Psoas muscle (tissue), 8 donors: ENCODE measurements around the gene GOLGA2. TPM values are rescaled to one million over a fixed set of nuclear protein-coding genes. Genes with fewer than 3 reads are reported as not detected.

Experiments
- ATAC-seq, 4 donors: fragments of 200-7000 bp; cut with Tn5 transposase; one replicate each; pipeline ENCODE4 v1.9.1; 2020; ENCODE audit warnings: moderate library complexity in 3 of 4, mild to moderate bottlenecking in 2 of 4
- DNase-seq, 2 donors: peaks; one replicate each; pipeline ENCODE4 v3.0.0-alpha.2; 2020
- H3K27ac ChIP-seq: fragments of 200-600 bp; one replicate; pipeline ENCODE4 v1.8.0; 2022
- H3K27me3 ChIP-seq, 3 donors: fragments of 200-600 bp in 1 of 3; one replicate each; pipeline versions ENCODE4 v1.6.1 to v1.8.0; 2013 to 2022; ENCODE audit warnings: low read length in 2 of 3, mild to moderate bottlenecking in 2 of 3, moderate library complexity in 1 of 3; ENCODE audit not compliant: insufficient read depth in 3 of 3
- H3K36me3 ChIP-seq, 2 donors: fragments of 200-600 bp in 1 of 2; one replicate each; pipeline versions ENCODE4 v1.6.1 to v1.8.0; 2013 to 2022; ENCODE audit warnings: low read depth in 1 of 2, mild to moderate bottlenecking in 1 of 2, moderate library complexity in 1 of 2; ENCODE audit not compliant: insufficient read depth in 1 of 2
- H3K4me1 ChIP-seq: fragments of 200-600 bp; one replicate; pipeline ENCODE4 v1.8.0; 2022
- H3K4me3 ChIP-seq: fragments of 200-600 bp; one replicate; pipeline ENCODE4 v1.8.0; 2022; ENCODE audit warnings: mild to moderate bottlenecking
- H3K9me3 ChIP-seq: fragments of 200-600 bp; one replicate; pipeline ENCODE4 v1.8.0; 2022
- WGBS, 3 donors: extraction: QIAGEN DNeasy Blood & Tissue Kit; methylation state at CpG; one replicate each; pipeline versions ENCODE4 v1.1.6 to v1.1.7; 2013; 5-methylcytosine and 5-hydroxymethylcytosine counted together
- intact Hi-C, 2 donors: fragments of 100-400 bp; cut with DNase I; formaldehyde crosslinking; loops; one replicate each; pipeline versions ENCODE4 v1.11.0 to v1.14.2; 2022
- polyA plus RNA-seq, 3 donors: library from polyadenylated mRNA; stranded (reverse); fragments of 200-250 nt; gene quantifications; one replicate each; pipeline ENCODE4 v1.2.3, GENCODE V29; 2013
- total RNA-seq, 4 donors: library from RNA; stranded (reverse); fragmentation: NEBNext Ultra II Directional in 2 of 4; extraction: Animal tissue kit (Norgen Biotek cat#: 25700) in 2 of 4; gene quantifications; one replicate each; pipeline versions ENCODE4 v1.2.1 to v1.2.4, GENCODE V29; 2021 to 2023
- TF ChIP-seq, protein P1 (sequence below): fragments of 200-600 bp; IDR thresholded peaks from one replicate; pipeline ENCODE4 v1.8.0; 2022; ENCODE audit warnings: antibody characterized with exemption
- donor health status: healthy with polysubstance abuse.
- donor health status: DM: no; HTN: no; CAD: no; lungs with moderate emphysema.
- donor health status: Bipolar disorder and iron deficiency.
- donor health status: healthy.
- donor health status: DM: yes; HTN: yes; CAD: no.
- donor health status: DM: no; HTN: no; CAD: no.
- donor health status: DM: no; HTN: no; CAD: no.
- donor health status: DM: yes; HTN: yes; CAD: no.

GOLGA2 gene
- total and polyA plus RNA-seq, 7 donors = 57.2 to 85.3 (median 72.4) TPM

DNA sequence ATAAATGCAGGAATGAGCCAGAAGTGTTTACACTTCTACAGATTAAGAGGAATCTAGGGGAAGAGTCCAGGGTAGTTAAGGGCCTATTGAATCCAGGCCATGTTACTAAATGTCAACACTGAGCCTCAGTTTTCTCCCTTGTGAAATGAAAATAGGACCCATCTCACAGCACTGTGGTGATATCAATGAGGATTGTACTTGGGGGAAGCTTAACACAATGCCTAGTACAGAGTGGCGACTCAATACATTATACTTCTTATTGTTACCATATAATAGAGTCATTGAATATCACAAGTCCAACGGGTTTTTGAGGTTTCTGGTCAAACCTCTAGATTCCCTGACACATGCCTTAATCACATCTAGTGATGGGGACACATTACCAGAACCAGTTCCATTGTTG is 41.8 kb upstream of the GOLGA2 start:
- 74 to 91% (median 89%) methylated on average over 2 of the region's 2 CpGs for WGBS, 3 donors

DNA sequence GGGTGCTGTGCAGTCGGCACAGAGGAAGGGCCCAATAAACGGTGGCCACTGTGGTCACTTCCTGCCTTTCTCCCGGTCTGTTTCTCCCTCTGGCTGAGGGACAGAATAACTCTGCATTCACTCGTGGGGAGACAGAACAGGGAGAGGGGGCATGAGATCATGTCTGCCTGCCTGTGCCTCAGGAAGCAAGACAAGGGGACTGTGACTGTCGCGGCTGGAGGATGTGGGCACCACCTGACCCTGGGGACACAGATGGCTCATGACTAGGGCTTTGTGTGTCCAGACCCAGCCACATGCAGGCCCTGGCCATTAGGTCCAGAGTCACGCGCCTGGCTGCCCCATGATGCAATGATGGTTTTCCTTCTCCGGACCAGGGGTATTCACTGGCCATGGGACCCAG is 40.6 kb upstream of the GOLGA2 start:
- H3K36me3 ChIP-seq = peaks cover 0 to 92% of the 10 kb centered on the region in 2 donors
- intact Hi-C loops = no loop called here
- H3K27ac ChIP-seq = no peak overlapping the region
- TF ChIP-seq, protein P1, sequence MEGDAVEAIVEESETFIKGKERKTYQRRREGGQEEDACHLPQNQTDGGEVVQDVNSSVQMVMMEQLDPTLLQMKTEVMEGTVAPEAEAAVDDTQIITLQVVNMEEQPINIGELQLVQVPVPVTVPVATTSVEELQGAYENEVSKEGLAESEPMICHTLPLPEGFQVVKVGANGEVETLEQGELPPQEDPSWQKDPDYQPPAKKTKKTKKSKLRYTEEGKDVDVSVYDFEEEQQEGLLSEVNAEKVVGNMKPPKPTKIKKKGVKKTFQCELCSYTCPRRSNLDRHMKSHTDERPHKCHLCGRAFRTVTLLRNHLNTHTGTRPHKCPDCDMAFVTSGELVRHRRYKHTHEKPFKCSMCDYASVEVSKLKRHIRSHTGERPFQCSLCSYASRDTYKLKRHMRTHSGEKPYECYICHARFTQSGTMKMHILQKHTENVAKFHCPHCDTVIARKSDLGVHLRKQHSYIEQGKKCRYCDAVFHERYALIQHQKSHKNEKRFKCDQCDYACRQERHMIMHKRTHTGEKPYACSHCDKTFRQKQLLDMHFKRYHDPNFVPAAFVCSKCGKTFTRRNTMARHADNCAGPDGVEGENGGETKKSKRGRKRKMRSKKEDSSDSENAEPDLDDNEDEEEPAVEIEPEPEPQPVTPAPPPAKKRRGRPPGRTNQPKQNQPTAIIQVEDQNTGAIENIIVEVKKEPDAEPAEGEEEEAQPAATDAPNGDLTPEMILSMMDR = no peak
- H3K4me1 ChIP-seq = peaks cover 6% of the 10 kb centered on the region
- ATAC-seq (no peak), DNase-seq (no peak)
- no peaks in the 10 kb centered on the region for H3K27me3 ChIP-seq
- 66 to 73% (median 68%) methylated on average over 9 of the region's 9 CpGs for WGBS, 3 donors
- H3K4me3 ChIP-seq = no peak overlapping the region
- no peaks in the 10 kb centered on the region for H3K9me3 ChIP-seq

More for the DNA sequence above, 41.8 kb upstream of the GOLGA2 start:
- no peaks in the 10 kb centered on the region for H3K27me3 ChIP-seq
- ATAC-seq = no peak
- TF ChIP-seq, protein P1 = no peak
- H3K27ac ChIP-seq = no peak overlapping the region
- no peak overlapping the region for H3K4me3 ChIP-seq
- no peak for DNase-seq
- H3K36me3 ChIP-seq = peaks cover 0 to 83% of the 10 kb centered on the region in 2 donors
- peaks cover 9% of the 10 kb centered on the region for H3K4me1 ChIP-seq
- intact Hi-C loops = no loop called here
- H3K9me3 ChIP-seq = no peaks in the 10 kb centered on the region

DNA sequence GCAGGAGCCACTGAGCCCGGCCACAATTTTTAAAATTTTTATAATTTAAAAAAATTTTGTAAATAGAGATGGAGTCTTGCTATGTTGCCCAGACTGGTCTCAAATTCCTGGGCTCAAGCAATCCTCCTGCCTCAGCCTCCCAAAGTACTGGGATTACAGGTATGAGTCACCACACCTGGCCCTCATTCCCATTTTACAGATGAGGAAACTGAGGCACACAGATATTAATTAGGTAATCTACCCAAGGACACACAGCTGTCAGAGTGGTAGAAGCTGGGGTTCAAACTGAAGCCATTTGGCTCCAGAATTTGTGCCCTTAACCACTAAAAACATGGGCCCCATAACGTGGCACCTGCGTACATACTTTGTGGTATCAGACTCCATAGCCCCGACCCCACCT is 38.9 kb upstream of the GOLGA2 start:
- H3K27ac ChIP-seq = no peak overlapping the region
- ATAC-seq = no peak
- no peaks in the 10 kb centered on the region for H3K27me3 ChIP-seq
- WGBS, 3 donors = 89 to 96% (median 93%) methylated on average over 4 of the region's 4 CpGs
- no peaks in the 10 kb centered on the region for H3K4me1 ChIP-seq
- no peak overlapping the region for H3K4me3 ChIP-seq
- TF ChIP-seq, protein P1 = no peak
- intact Hi-C loops = no loop called here
- no peak for DNase-seq
- peaks cover 1 to 92% of the 10 kb centered on the region in 2 donors for H3K36me3 ChIP-seq
- H3K9me3 ChIP-seq = no peaks in the 10 kb centered on the region

DNA sequence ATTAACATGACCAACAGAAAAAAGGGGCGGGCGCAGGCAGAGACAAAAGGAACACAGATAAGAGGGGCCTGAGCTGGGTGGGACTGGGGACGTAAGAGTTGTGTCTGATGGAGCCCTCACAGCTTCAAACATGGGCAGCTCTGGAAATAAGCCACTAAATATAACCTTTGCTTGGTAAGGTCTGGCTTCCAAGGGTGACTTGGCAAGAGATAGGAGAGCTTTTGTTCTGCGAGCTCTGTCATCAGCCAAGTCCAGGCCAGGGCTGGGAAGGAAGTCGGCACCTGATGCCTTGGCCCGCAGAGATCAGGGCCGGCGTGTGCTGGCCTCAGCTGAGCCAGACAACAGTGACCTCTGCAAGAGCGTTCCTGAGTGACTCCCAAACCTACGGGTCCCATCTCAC is 34.7 kb upstream of the GOLGA2 start:
- peaks cover 3 to 75% of the 10 kb centered on the region in 2 donors for H3K36me3 ChIP-seq
- DNase-seq (peak; percentile 30 to 77), ATAC-seq (peak; percentile 91 to 94 (median 94))
- no peaks in the 10 kb centered on the region for H3K9me3 ChIP-seq
- TF ChIP-seq, protein P1 = no peak
- peak overlapping the region; percentile 67 for H3K27ac ChIP-seq
- 38 to 48% (median 40%) methylated on average over 10 of the region's 10 CpGs for WGBS, 3 donors
- intact Hi-C loops = no loop called here
- no peaks in the 10 kb centered on the region for H3K27me3 ChIP-seq
- no peak overlapping the region for H3K4me3 ChIP-seq
- H3K4me1 ChIP-seq = no peaks in the 10 kb centered on the region

DNA sequence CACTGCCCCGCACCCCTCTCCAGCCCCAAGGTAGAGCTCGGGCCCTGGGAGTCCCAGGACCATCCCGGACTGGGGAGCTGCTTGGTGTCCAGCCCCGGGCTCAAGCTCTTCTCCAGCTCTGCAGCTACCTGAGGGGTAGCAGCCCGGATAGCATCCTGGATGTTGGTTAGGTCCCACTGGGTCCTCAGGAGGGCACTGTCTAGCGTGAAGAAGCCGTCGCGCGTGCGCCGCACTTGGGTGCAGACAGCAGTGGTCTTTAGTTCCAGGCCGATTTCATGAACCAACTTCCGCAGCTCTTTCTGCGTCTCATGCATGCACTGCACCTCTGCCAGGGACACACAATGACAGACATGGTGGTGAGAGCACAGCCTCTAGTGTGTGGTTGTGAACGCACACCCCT is 33.7 kb upstream of the GOLGA2 start:
- DNase-seq (no peak), ATAC-seq (no peak)
- intact Hi-C loops = loop anchor here in 1 of 2 donors (10.0 kb wide), 1 partner anchor 65 kb away; no protein-coding TSS in a partner anchor
- H3K36me3 ChIP-seq = peaks cover 3 to 66% of the 10 kb centered on the region in 2 donors
- no peaks in the 10 kb centered on the region for H3K27me3 ChIP-seq
- H3K4me3 ChIP-seq = no peak overlapping the region
- no peaks in the 10 kb centered on the region for H3K9me3 ChIP-seq
- H3K4me1 ChIP-seq = no peaks in the 10 kb centered on the region
- TF ChIP-seq, protein P1 = no peak
- H3K27ac ChIP-seq = no peak overlapping the region
- 92 to 96% (median 93%) methylated on average over 16 of the region's 16 CpGs for WGBS, 3 donors
